Neural progenitor cell (in vitro differentiated cells): ENCODE measurements around the gene CSGALNACT2. TPM values are rescaled to one million over a fixed set of nuclear protein-coding genes. Genes with fewer than 3 reads are reported as not detected.

Source experiments
- DNase-seq: peaks from one replicate; pipeline ENCODE4 v3.0.0-alpha.2; 2016; ENCODE audit warnings: low spot score
- H2AFZ ChIP-seq: fragments of 200-600 bp; sonication (generic); replicated peaks from 2 replicates; pipeline ENCODE4 v1.6.1; 2016; ENCODE audit warnings: antibody characterized with exemption
- H3F3A ChIP-seq: fragments of 200-600 bp; sonication (generic); 2 replicates; pipeline ENCODE4 v1.6.1; 2016; ENCODE audit warnings: antibody characterized with exemption, low read depth
- H3K27ac ChIP-seq: fragments of 200-600 bp; sonication (generic); 2 replicates; pipeline ENCODE4 v1.5.1; 2016; ENCODE audit warnings: mild to moderate bottlenecking
- H3K27me3 ChIP-seq: fragments of 200-600 bp; sonication (generic); 2 replicates; pipeline ENCODE4 v1.6.1; 2016; ENCODE audit warnings: mild to moderate bottlenecking, moderate library complexity
- H3K36me3 ChIP-seq: fragments of 200-600 bp; sonication (generic); 2 replicates; pipeline ENCODE4 v1.5.1; 2016
- H3K4me1 ChIP-seq: fragments of 200-600 bp; sonication (generic); 2 replicates; pipeline ENCODE4 v1.6.1; 2016; ENCODE audit warnings: mixed run types
- H3K4me2 ChIP-seq: fragments of 200-600 bp; sonication (generic); 2 replicates; pipeline ENCODE4 v1.6.1; 2016
- H3K4me3 ChIP-seq: fragments of 200-600 bp; sonication (generic); 2 replicates; pipeline ENCODE4 v1.5.1; 2016
- H3K79me2 ChIP-seq: fragments of 200-600 bp; sonication (generic); 2 replicates; pipeline ENCODE4 v1.6.1; 2016; ENCODE audit warnings: low read depth
- H3K9ac ChIP-seq: fragments of 200-600 bp; sonication (generic); 2 replicates; pipeline ENCODE4 v1.6.1; 2016
- H3K9me3 ChIP-seq: fragments of 200-600 bp; sonication (generic); 2 replicates; pipeline ENCODE4 v1.5.1; 2016; ENCODE audit warnings: low read depth
- H4K20me1 ChIP-seq: fragments of 200-600 bp; sonication (generic); 2 replicates; pipeline ENCODE4 v1.6.1; 2016; ENCODE audit warnings: low read depth
- H3K27ac Mint-ChIP-seq: 3 replicates; pipeline ENCODE4 v1.8.0; 2021; ENCODE audit warnings: mixed read lengths
- H3K27me3 Mint-ChIP-seq: 2 replicates; pipeline ENCODE4 v1.8.0; 2022; ENCODE audit warnings: low read depth, mild to moderate bottlenecking, inconsistent platforms, moderate library complexity, mixed read lengths; ENCODE audit not compliant: insufficient read depth
- H3K36me3 Mint-ChIP-seq: 3 replicates; pipeline ENCODE4 v1.8.0; 2021; ENCODE audit warnings: mixed read lengths
- H3K4me1 Mint-ChIP-seq: 3 replicates; pipeline ENCODE4 v1.8.0; 2021; ENCODE audit warnings: mixed read lengths
- H3K4me3 Mint-ChIP-seq: 3 replicates; pipeline ENCODE4 v1.8.0; 2021; ENCODE audit warnings: mild to moderate bottlenecking, moderate library complexity, mixed read lengths
- H3K9me3 Mint-ChIP-seq: 3 replicates; pipeline ENCODE4 v1.8.0; 2020; ENCODE audit warnings: mixed read lengths
- CTCF ChIP-seq: fragments of 200-600 bp; sonication (generic); IDR thresholded peaks from 2 replicates; pipeline ENCODE4 v1.5.1; 2017; ENCODE audit warnings: antibody characterized with exemption, mild to moderate bottlenecking
- EZH2 ChIP-seq: fragments of 200-600 bp; sonication (generic); IDR thresholded peaks from 2 replicates; pipeline ENCODE4 v1.6.1; 2017; ENCODE audit warnings: antibody characterized with exemption, mild to moderate bottlenecking, moderate library complexity
- EZH2phosphoT487 ChIP-seq: fragments of 200-600 bp; sonication (generic); IDR thresholded peaks from 2 replicates; pipeline ENCODE4 v1.6.1; 2017; ENCODE audit warnings: antibody characterized with exemption
- total RNA-seq: library from RNA; depleted of rRNA; stranded (reverse); fragments of >200 nt; gene quantifications from 2 replicates; pipeline ENCODE4 v1.2.3, GENCODE V29; 2015; ENCODE audit warnings: low replicate concordance

The CSGALNACT2 gene
- total RNA-seq, 1 donor from 2014 or later: 9.3 TPM

- Histone ChIP-seq H3K27me3 (no peaks in the 10 kb centered on the region), H3K4me3 (no peak overlapping the region), H3K9ac (no peak overlapping the region), H3K4me2 (no peak overlapping the region), H3F3A (no peaks in the 10 kb centered on the region), H3K4me1 (peaks cover 8% of the 10 kb centered on the region), H2AFZ (no peak overlapping the region), H3K79me2 (peaks cover 45% of the 10 kb centered on the region), H3K27ac (no peak overlapping the region), H3K9me3 (no peaks in the 10 kb centered on the region), H3K36me3 (no peaks in the 10 kb centered on the region), H4K20me1 (no peaks in the 10 kb centered on the region)
- Mint-ChIP-seq H3K27ac (no peak overlapping the region), H3K4me1 (no peaks in the 10 kb centered on the region), H3K36me3 (peaks cover 6% of the 10 kb centered on the region), H3K9me3 (peaks cover 9% of the 10 kb centered on the region), H3K4me3 (no peak overlapping the region), H3K27me3 (peaks cover 3% of the 10 kb centered on the region)
- TF ChIP-seq EZH2 (no peak), EZH2phosphoT487 (no peak), CTCF (no peak)
- DNase-seq: no peak
Observed at GRCh38 chr10:43153901-43154300, 15.7 kb downstream of the CSGALNACT2 start.

GRCh38 chr10:43155221-43155620 is 17.0 kb downstream of the CSGALNACT2 start:
- Histone ChIP-seq H3K79me2 (peaks cover 37% of the 10 kb centered on the region), H4K20me1 (no peaks in the 10 kb centered on the region)
- H3K36me3 Mint-ChIP-seq: peaks cover 3% of the 10 kb centered on the region

GRCh38 chr10:43155741-43156140 is 17.5 kb downstream of the CSGALNACT2 start:
- no peak for DNase-seq
- peaks cover 8% of the 10 kb centered on the region for H3K4me1 ChIP-seq
- H3K27ac ChIP-seq: no peak overlapping the region
- H3K4me3 ChIP-seq: no peak overlapping the region
- no peak for TF ChIP-seq EZH2
- no peak for TF ChIP-seq EZH2phosphoT487
- no peak for TF ChIP-seq CTCF
- no peak overlapping the region for H3K9ac ChIP-seq
- no peaks in the 10 kb centered on the region for H3K9me3 ChIP-seq
- no peak overlapping the region for H3K4me2 ChIP-seq
- Mint-ChIP-seq H3K36me3 (peaks cover under 1% of the 10 kb centered on the region), H3K27me3 (no peaks in the 10 kb centered on the region), H3K27ac (no peak overlapping the region), H3K4me1 (no peaks in the 10 kb centered on the region), H3K9me3 (no peaks in the 10 kb centered on the region), H3K4me3 (no peak overlapping the region)
- no peaks in the 10 kb centered on the region for H3F3A ChIP-seq
- no peaks in the 10 kb centered on the region for H3K27me3 ChIP-seq
- H3K36me3 ChIP-seq: no peaks in the 10 kb centered on the region
- peaks cover 32% of the 10 kb centered on the region for H3K79me2 ChIP-seq
- no peak overlapping the region for H2AFZ ChIP-seq
- no peaks in the 10 kb centered on the region for H4K20me1 ChIP-seq

More at GRCh38 chr10:43155221-43155620, 17.0 kb downstream of the CSGALNACT2 start:
- H3K9ac ChIP-seq: no peak overlapping the region
- H3K27ac ChIP-seq: no peak overlapping the region
- H3F3A ChIP-seq: no peaks in the 10 kb centered on the region
- H3K27me3 ChIP-seq: no peaks in the 10 kb centered on the region
- Mint-ChIP-seq H3K27me3 (no peaks in the 10 kb centered on the region), H3K9me3 (peaks cover 4% of the 10 kb centered on the region), H3K27ac (no peak overlapping the region), H3K4me1 (no peaks in the 10 kb centered on the region), H3K4me3 (no peak overlapping the region)
- no peaks in the 10 kb centered on the region for H3K36me3 ChIP-seq
- no peak overlapping the region for H2AFZ ChIP-seq
- no peak overlapping the region for H3K4me3 ChIP-seq
- peaks cover 8% of the 10 kb centered on the region for H3K4me1 ChIP-seq
- no peak overlapping the region for H3K4me2 ChIP-seq
- no peak for DNase-seq
- no peaks in the 10 kb centered on the region for H3K9me3 ChIP-seq
- TF ChIP-seq CTCF (no peak), EZH2phosphoT487 (no peak), EZH2 (no peak)
